ENCODE results near the gene SLC1A2.

SLC1A2 gene

GRCh38 chr11:35335226-35335625, 84.1 kb downstream of the SLC1A2 start:
- H3K14ac ChIP-seq (ENCODE audit: low read length), result no peak overlapping the region

GRCh38 chr11:35334385-35335090, 84.8 kb downstream of the SLC1A2 start:
- no peak overlapping the region for H4K91ac ChIP-seq (ENCODE audit: low read depth, low read length, poor library complexity)
- H2AFZ ChIP-seq (ENCODE audit: low read length), result no peak overlapping the region
- H3K18ac ChIP-seq (ENCODE audit: low read length), result no peak overlapping the region
- H4K8ac ChIP-seq (ENCODE audit: low read depth, low read length), result no peak overlapping the region
- no peaks in the 10 kb centered on the region for H3K79me1 ChIP-seq (ENCODE audit: low read depth, low read length)
- H2BK12ac ChIP-seq (ENCODE audit: low read length), result no peak overlapping the region
- H2BK120ac ChIP-seq (ENCODE audit: low read depth, low read length), result no peak overlapping the region
- no peak overlapping the region for H3K27ac ChIP-seq (replicated peaks; ENCODE audit: low read length)
- H3K4me1 ChIP-seq (ENCODE audit: control insufficient read depth in 2 of 2, insufficient read depth in 1 of 2, low read depth in 1 of 2, low read length in 2 of 2), result no peaks in the 10 kb centered on the region
- no peak overlapping the region for H2BK5ac ChIP-seq (ENCODE audit: low read length)
- WGBS, 2 donors (ENCODE audit: extremely low coverage in 2 of 2, insufficient read length in 2 of 2, insufficient replicate concordance in 1 of 2), result no CpG with 5 or more reads among the region's 5 CpGs
- H3K9ac ChIP-seq (ENCODE audit: low read depth, low read length, poor library complexity), result no peak overlapping the region
- DNase-seq (ENCODE audit: low spot score), result no peak
- H3K9me3 ChIP-seq (replicated peaks in 1 of 2; ENCODE audit: control insufficient read depth in 2 of 2, insufficient read depth in 1 of 2, low read depth in 1 of 2, low read length in 2 of 2), result peaks cover 0 to 3% of the 10 kb centered on the region in 2 donors
- H3K4me3 ChIP-seq (ENCODE audit: low read length in 2 of 2), result no peak overlapping the region
- H3K36me3 ChIP-seq (replicated peaks in 1 of 2; ENCODE audit: control insufficient read depth in 2 of 2, insufficient read depth in 2 of 2, low read length in 2 of 2), result no peaks in the 10 kb centered on the region
- no peak overlapping the region for H3K4me2 ChIP-seq (ENCODE audit: insufficient read depth, low read length, poor library complexity, severe bottlenecking)
- H3K14ac ChIP-seq (ENCODE audit: low read length), result no peak overlapping the region
- H2BK15ac ChIP-seq (ENCODE audit: low read length), result no peak overlapping the region
- H3K27me3 ChIP-seq (ENCODE audit: control insufficient read depth in 3 of 3, insufficient read depth in 3 of 3, low read depth in 1 of 3, low read length in 3 of 3), result no peaks in the 10 kb centered on the region
- no peak overlapping the region for H2AK5ac ChIP-seq (ENCODE audit: low read depth, low read length)
- no peak overlapping the region for H3K4ac ChIP-seq (ENCODE audit: low read length)
- H3K23ac ChIP-seq (ENCODE audit: low read depth, low read length, poor library complexity), result no peak overlapping the region

More at GRCh38 chr11:35335226-35335625, 84.1 kb downstream of the SLC1A2 start:
- Histone ChIP-seq H3K79me1 (ENCODE audit: low read depth, low read length) (no peaks in the 10 kb centered on the region), H3K9ac (ENCODE audit: low read depth, low read length, poor library complexity) (no peak overlapping the region), H2AK5ac (ENCODE audit: low read depth, low read length) (no peak overlapping the region), H3K9me3 (replicated peaks in 1 of 2; ENCODE audit: control insufficient read depth in 2 of 2, insufficient read depth in 1 of 2, low read depth in 1 of 2, low read length in 2 of 2) (peaks cover 0 to 3% of the 10 kb centered on the region in 2 donors), H3K4me3 (ENCODE audit: low read length in 2 of 2) (no peak overlapping the region), H3K27me3 (ENCODE audit: control insufficient read depth in 3 of 3, insufficient read depth in 3 of 3, low read depth in 1 of 3, low read length in 3 of 3) (no peaks in the 10 kb centered on the region), H3K4ac (ENCODE audit: low read length) (no peak overlapping the region), H4K91ac (ENCODE audit: low read depth, low read length, poor library complexity) (no peak overlapping the region), H3K36me3 (replicated peaks in 1 of 2; ENCODE audit: control insufficient read depth in 2 of 2, insufficient read depth in 2 of 2, low read length in 2 of 2) (no peaks in the 10 kb centered on the region), H3K18ac (ENCODE audit: low read length) (no peak overlapping the region), H3K4me2 (ENCODE audit: insufficient read depth, low read length, poor library complexity, severe bottlenecking) (no peak overlapping the region), H3K27ac (replicated peaks; ENCODE audit: low read length) (no peak overlapping the region), H2BK12ac (ENCODE audit: low read length) (no peak overlapping the region), H3K23ac (ENCODE audit: low read depth, low read length, poor library complexity) (no peak overlapping the region), H4K8ac (ENCODE audit: low read depth, low read length) (no peak overlapping the region), H2BK5ac (ENCODE audit: low read length) (no peak overlapping the region), H2BK120ac (ENCODE audit: low read depth, low read length) (no peak overlapping the region), H2AFZ (ENCODE audit: low read length) (no peak overlapping the region), H3K4me1 (ENCODE audit: control insufficient read depth in 2 of 2, insufficient read depth in 1 of 2, low read depth in 1 of 2, low read length in 2 of 2) (no peaks in the 10 kb centered on the region), H2BK15ac (ENCODE audit: low read length) (no peak overlapping the region)
- WGBS, 2 donors (ENCODE audit: extremely low coverage in 2 of 2, insufficient read length in 2 of 2, insufficient replicate concordance in 1 of 2), result no CpG with 5 or more reads among the region's 2 CpGs
- no peak for DNase-seq (ENCODE audit: low spot score)

DNA sequence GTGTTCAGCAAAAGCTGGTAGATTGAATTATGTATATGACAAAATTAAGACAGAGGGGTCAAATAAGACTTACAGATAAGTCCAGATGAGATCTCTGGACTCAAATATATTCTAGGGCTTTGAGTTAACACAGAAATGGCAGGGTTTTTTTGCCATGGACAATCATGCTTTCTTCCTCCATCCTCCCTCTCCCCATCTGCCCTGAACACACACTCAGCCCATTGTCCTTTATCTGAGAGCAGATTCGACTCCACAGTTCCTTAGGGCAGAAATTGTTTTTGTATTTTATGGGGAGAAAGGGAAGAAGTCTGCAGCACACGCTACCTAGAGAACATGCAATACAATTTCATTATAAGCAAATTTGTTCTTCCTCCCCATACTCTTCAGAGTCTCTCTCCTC, 86.8 kb downstream of the SLC1A2 start:
- Histone ChIP-seq H4K91ac (ENCODE audit: low read depth, low read length, poor library complexity) (no peak overlapping the region), H3K23ac (ENCODE audit: low read depth, low read length, poor library complexity) (no peak overlapping the region), H3K79me1 (ENCODE audit: low read depth, low read length) (no peaks in the 10 kb centered on the region), H2BK5ac (ENCODE audit: low read length) (no peak overlapping the region), H2BK120ac (ENCODE audit: low read depth, low read length) (no peak overlapping the region), H3K18ac (ENCODE audit: low read length) (no peak overlapping the region), H3K27me3 (ENCODE audit: control insufficient read depth in 3 of 3, insufficient read depth in 3 of 3, low read depth in 1 of 3, low read length in 3 of 3) (no peaks in the 10 kb centered on the region), H3K4ac (ENCODE audit: low read length) (no peak overlapping the region), H3K9me3 (replicated peaks in 1 of 2; ENCODE audit: control insufficient read depth in 2 of 2, insufficient read depth in 1 of 2, low read depth in 1 of 2, low read length in 2 of 2) (peaks cover 0 to 3% of the 10 kb centered on the region in 2 donors), H2BK15ac (ENCODE audit: low read length) (no peak overlapping the region), H3K14ac (ENCODE audit: low read length) (no peak overlapping the region), H3K9ac (ENCODE audit: low read depth, low read length, poor library complexity) (no peak overlapping the region), H2AFZ (ENCODE audit: low read length) (no peak overlapping the region), H3K27ac (replicated peaks; ENCODE audit: low read length) (no peak overlapping the region), H3K36me3 (replicated peaks in 1 of 2; ENCODE audit: control insufficient read depth in 2 of 2, insufficient read depth in 2 of 2, low read length in 2 of 2) (no peaks in the 10 kb centered on the region), H2BK12ac (ENCODE audit: low read length) (no peak overlapping the region), H4K8ac (ENCODE audit: low read depth, low read length) (no peak overlapping the region), H3K4me2 (ENCODE audit: insufficient read depth, low read length, poor library complexity, severe bottlenecking) (no peak overlapping the region), H3K4me3 (ENCODE audit: low read length in 2 of 2) (no peak overlapping the region), H3K4me1 (ENCODE audit: control insufficient read depth in 2 of 2, insufficient read depth in 1 of 2, low read depth in 1 of 2, low read length in 2 of 2) (no peaks in the 10 kb centered on the region), H2AK5ac (ENCODE audit: low read depth, low read length) (no peak overlapping the region)
- no peak for DNase-seq (ENCODE audit: low spot score)
- no CpG with 5 or more reads among the region's 2 CpGs for WGBS, 2 donors (ENCODE audit: extremely low coverage in 2 of 2, insufficient read length in 2 of 2, insufficient replicate concordance in 1 of 2)

DNA sequence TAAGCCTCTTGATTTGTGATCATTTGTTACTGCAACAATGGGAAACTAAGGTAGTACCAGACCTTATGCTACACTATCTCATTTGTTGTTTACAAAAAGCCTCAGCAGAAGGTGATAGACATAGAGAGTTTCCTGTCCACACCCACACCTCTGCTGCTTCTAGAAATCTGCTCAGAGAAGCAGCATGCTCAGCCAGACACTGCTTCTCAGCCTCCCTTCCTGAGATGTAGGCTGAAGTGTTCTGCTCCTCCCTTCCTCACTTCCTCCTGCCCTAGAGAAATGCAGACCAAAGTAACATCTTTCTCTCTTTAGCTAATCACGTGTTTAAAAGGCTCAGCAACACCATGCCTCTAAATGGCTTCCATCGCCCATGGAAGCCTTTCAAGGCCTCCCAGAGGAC, 88.4 kb downstream of the SLC1A2 start:
- Histone ChIP-seq H3K4me3 (ENCODE audit: low read length in 2 of 2) (no peak overlapping the region), H3K18ac (ENCODE audit: low read length) (no peak overlapping the region), H3K9ac (ENCODE audit: low read depth, low read length, poor library complexity) (no peak overlapping the region), H3K27me3 (ENCODE audit: control insufficient read depth in 3 of 3, insufficient read depth in 3 of 3, low read depth in 1 of 3, low read length in 3 of 3) (no peaks in the 10 kb centered on the region), H3K14ac (ENCODE audit: low read length) (no peak overlapping the region), H3K9me3 (replicated peaks in 1 of 2; ENCODE audit: control insufficient read depth in 2 of 2, insufficient read depth in 1 of 2, low read depth in 1 of 2, low read length in 2 of 2) (peaks cover 0 to 3% of the 10 kb centered on the region in 2 donors), H4K8ac (ENCODE audit: low read depth, low read length) (no peak overlapping the region), H2BK5ac (ENCODE audit: low read length) (no peak overlapping the region), H3K4ac (ENCODE audit: low read length) (no peak overlapping the region), H2BK120ac (ENCODE audit: low read depth, low read length) (no peak overlapping the region), H2BK15ac (ENCODE audit: low read length) (no peak overlapping the region), H3K4me2 (ENCODE audit: insufficient read depth, low read length, poor library complexity, severe bottlenecking) (no peak overlapping the region), H3K27ac (replicated peaks; ENCODE audit: low read length) (no peak overlapping the region), H2AK5ac (ENCODE audit: low read depth, low read length) (no peak overlapping the region), H3K23ac (ENCODE audit: low read depth, low read length, poor library complexity) (no peak overlapping the region), H3K36me3 (replicated peaks in 1 of 2; ENCODE audit: control insufficient read depth in 2 of 2, insufficient read depth in 2 of 2, low read length in 2 of 2) (no peaks in the 10 kb centered on the region), H2BK12ac (ENCODE audit: low read length) (no peak overlapping the region), H4K91ac (ENCODE audit: low read depth, low read length, poor library complexity) (no peak overlapping the region), H3K79me1 (ENCODE audit: low read depth, low read length) (no peaks in the 10 kb centered on the region), H2AFZ (ENCODE audit: low read length) (no peak overlapping the region), H3K4me1 (ENCODE audit: control insufficient read depth in 2 of 2, insufficient read depth in 1 of 2, low read depth in 1 of 2, low read length in 2 of 2) (no peaks in the 10 kb centered on the region)
- no peak for DNase-seq (ENCODE audit: low spot score)
- no CpG with 5 or more reads among the region's 2 CpGs for WGBS, 2 donors (ENCODE audit: extremely low coverage in 2 of 2, insufficient read length in 2 of 2, insufficient replicate concordance in 1 of 2)
